SK-N-SH (cell line): ENCODE data around the gene ROPN1B. TPM values are rescaled to one million over a fixed set of nuclear protein-coding genes. Genes with fewer than 3 reads are reported as not detected.

Experiments used
- CTCF ChIA-PET: fragments of 300-600, 350-600 bp; formaldehyde crosslinking; extraction: SDS; loops from one replicate; lab custom pipeline; 2021; lab: Yijun Ruan, JAX
- POLR2A ChIA-PET: fragments of 350-600 bp; sonication (Branson Sonifier 250); formaldehyde crosslinking; extraction: SDS; loops from one replicate; lab custom pipeline; 2020; ENCODE audit warnings: antibody characterized with exemption, inconsistent platforms; lab: Yijun Ruan, JAX
- DNase-seq: peaks from one replicate; pipeline ENCODE4 v3.0.0; 2012
- H2AFZ ChIP-seq: fragments of 200-600 bp; sonication (generic); 2 replicates; pipeline ENCODE4 v1.8.1; 2016; ENCODE audit warnings: antibody characterized with exemption, mild to moderate bottlenecking, low read depth
- H3F3A ChIP-seq: fragments of 200-600 bp; sonication (generic); replicated peaks from 2 replicates; pipeline ENCODE3; 2016; ENCODE audit warnings: antibody characterized with exemption, mild to moderate bottlenecking; ENCODE audit not compliant: insufficient read depth
- H3K27ac ChIP-seq, 2 experiments: fragments of 200-500 bp in 1 of 2; fragments of 200-600 bp in 1 of 2; sonication (Bioruptor generic) in 1 of 2; sonication (generic), shearing (Covaris generic) in 1 of 2; 2 replicates each; pipeline versions ENCODE4 v1.5.1 to v1.6.1; 2014 to 2016; ENCODE audit warnings: low read depth in 2 of 2, inconsistent platforms in 1 of 2, low read length in 1 of 2, mild to moderate bottlenecking in 1 of 2, mixed read lengths in 1 of 2
- H3K27me3 ChIP-seq: fragments of 200-600 bp; sonication (generic), shearing (Covaris generic); 2 replicates; pipeline ENCODE4 v1.6.1; 2016; ENCODE audit warnings: mixed run types; ENCODE audit not compliant: insufficient read depth
- H3K36me3 ChIP-seq, 2 experiments: fragments of 200-500 bp in 1 of 2; fragments of 200-600 bp in 1 of 2; sonication (Bioruptor generic) in 1 of 2; sonication (generic) in 1 of 2; replicated peaks in 1 of 2; 2 replicates each; pipeline versions ENCODE3 to v1.5.1; 2014 to 2016; ENCODE audit warnings: low read length in 1 of 2, mild to moderate bottlenecking in 1 of 2; ENCODE audit not compliant: insufficient read depth in 2 of 2, control insufficient read depth in 1 of 2
- H3K4me1 ChIP-seq, 2 experiments: fragments of 200-500 bp in 1 of 2; fragments of 200-600 bp in 1 of 2; sonication (Bioruptor generic) in 1 of 2; sonication (generic), shearing (Covaris generic) in 1 of 2; 2 replicates each; pipeline versions ENCODE4 v1.5.1 to v1.6.1; 2014 to 2016; ENCODE audit warnings: low read depth in 1 of 2, low read length in 1 of 2, mixed run types in 1 of 2; ENCODE audit not compliant: insufficient read depth in 2 of 2, control insufficient read depth in 1 of 2
- H3K4me2 ChIP-seq: fragments of 200-600 bp; sonication (generic), shearing (Covaris generic); 2 replicates; pipeline ENCODE4 v1.6.1; 2017; ENCODE audit warnings: mixed run types
- H3K4me3 ChIP-seq, 2 experiments: fragments of 200-500 bp in 1 of 2; fragments of 200-600 bp in 1 of 2; sonication (Bioruptor generic) in 1 of 2; sonication (generic), shearing (Covaris generic) in 1 of 2; 2 replicates each; pipeline versions ENCODE4 v1.5.1 to v1.8.1; 2014 to 2016; ENCODE audit warnings: low read depth in 2 of 2, inconsistent platforms in 1 of 2, low read length in 1 of 2, mild to moderate bottlenecking in 1 of 2, mixed read lengths in 1 of 2, moderate library complexity in 1 of 2
- H3K79me2 ChIP-seq: fragments of 200-600 bp; sonication (generic); 2 replicates; pipeline ENCODE4 v1.8.1; 2017; ENCODE audit warnings: mild to moderate bottlenecking; ENCODE audit not compliant: insufficient read depth
- H3K9ac ChIP-seq: fragments of 200-600 bp; sonication (generic); 2 replicates; pipeline ENCODE4 v1.6.1; 2017; ENCODE audit warnings: mixed run types
- H3K9me2 ChIP-seq: fragments of 200-600 bp; sonication (generic); 2 replicates; pipeline ENCODE4 v1.6.1; 2017; ENCODE audit warnings: mixed run types
- H3K9me3 ChIP-seq: fragments of 200-600 bp; sonication (generic); 2 replicates; pipeline ENCODE4 v1.6.1; 2017; ENCODE audit warnings: mixed run types, mild to moderate bottlenecking, moderate library complexity
- H4K20me1 ChIP-seq: fragments of 200-600 bp; sonication (generic); 2 replicates; pipeline ENCODE4 v1.6.1; 2017; ENCODE audit warnings: mild to moderate bottlenecking, mixed run types; ENCODE audit not compliant: insufficient read depth
- CHD2 ChIP-seq: fragments of 150-350 bp; IDR thresholded peaks from 2 replicates; pipeline ENCODE4 v1.6.1; 2018; ENCODE audit warnings: low read length; ENCODE audit not compliant: partially characterized antibody
- CTCF ChIP-seq: fragments of 200-600 bp; sonication (generic); IDR thresholded peaks from 2 replicates; pipeline ENCODE4 v1.6.1; 2017; ENCODE audit warnings: antibody characterized with exemption, mild to moderate bottlenecking, moderate library complexity
- ELF1 ChIP-seq: IDR thresholded peaks from 2 replicates; pipeline ENCODE4 v1.4.0; 2012
- EP300 ChIP-seq, 2 experiments: IDR thresholded peaks; 2 replicates each; pipeline versions ENCODE4 v1.4.0 to v1.6.1; 2012; ENCODE audit warnings: borderline replicate concordance in 1 of 2, low read depth in 1 of 2, low read length in 1 of 2
- FOSL2 ChIP-seq: IDR thresholded peaks from 2 replicates; pipeline ENCODE4 v1.4.0; 2012; ENCODE audit warnings: low read depth, mild to moderate bottlenecking, moderate library complexity, borderline replicate concordance
- FOXM1 ChIP-seq: IDR thresholded peaks from 2 replicates; pipeline ENCODE4 v1.4.0; 2012; ENCODE audit warnings: low read depth, mild to moderate bottlenecking
- JUND ChIP-seq: IDR thresholded peaks from 2 replicates; pipeline ENCODE4 v1.4.0; 2012
- MAX ChIP-seq: IDR thresholded peaks from 2 replicates; pipeline ENCODE4 v1.4.0; 2012; ENCODE audit warnings: low read depth
- NFIC ChIP-seq: IDR thresholded peaks from 2 replicates; pipeline ENCODE4 v1.4.0; 2012; ENCODE audit warnings: borderline replicate concordance
- POLR2AphosphoS5 ChIP-seq: IDR thresholded peaks from 2 replicates; pipeline ENCODE4 v1.6.1; 2012; ENCODE audit warnings: low read depth, low read length
- RAD21 ChIP-seq: IDR thresholded peaks from 2 replicates; pipeline ENCODE4 v1.6.1; 2012; ENCODE audit warnings: mild to moderate bottlenecking, low read length
- SMC3 ChIP-seq: IDR thresholded peaks from 2 replicates; pipeline ENCODE4 v1.6.1; 2012; ENCODE audit warnings: low read depth, low read length, improper control_type of control experiment
- TAF1 ChIP-seq: IDR thresholded peaks from 2 replicates; pipeline ENCODE4 v1.6.1; 2012; ENCODE audit warnings: low read depth, mild to moderate bottlenecking, low read length, moderate library complexity, borderline replicate concordance
- TEAD4 ChIP-seq: IDR thresholded peaks from 2 replicates; pipeline ENCODE4 v1.4.0; 2012; ENCODE audit warnings: mild to moderate bottlenecking, borderline replicate concordance; ENCODE audit not compliant: insufficient read depth
- YY1 ChIP-seq: IDR thresholded peaks from 2 replicates; pipeline ENCODE4 v1.4.0; 2012; ENCODE audit warnings: low read depth, mild to moderate bottlenecking
- WGBS: methylation state at CpG from one replicate; pipeline ENCODE4 v1.1.6; 2017; ENCODE audit warnings: low lambda C conversion rate; 5-methylcytosine and 5-hydroxymethylcytosine counted together
- polyA plus RNA-seq, 3 experiments: library from polyadenylated mRNA; depleted of rRNA; stranded (reverse); fragments of >200 nt; gene quantifications; 2 replicates each; pipeline ENCODE4 v1.2.3, GENCODE V29; 2012

ROPN1B gene
- polyA plus RNA-seq, 1 of the 3 experiments (the other 2 are of a cell fraction): not detected

GRCh38 chr3:126018545-126018944, 49.6 kb downstream of the ROPN1B start (continued):
- no peak for TF ChIP-seq CTCF
- no peak for TF ChIP-seq SMC3
- TF ChIP-seq YY1: no peak

- CTCF ChIA-PET: no interaction called here
- no peak overlapping the region for H2AFZ ChIP-seq
- POLR2A ChIA-PET: no interaction called here
- no peaks in the 10 kb centered on the region for H3K9me2 ChIP-seq
- DNase-seq: no peak
- no peaks in the 10 kb centered on the region for H3K27me3 ChIP-seq
- no peaks in the 10 kb centered on the region for H3F3A ChIP-seq
- peaks cover 0 to 5% of the 10 kb centered on the region in 2 experiments; a peak in 1 of 4 replicates for H3K4me1 ChIP-seq
- WGBS: 89% methylated on average over 7 of the region's 7 CpGs
- no peaks in the 10 kb centered on the region for H3K9me3 ChIP-seq
- no peak overlapping the region for H3K9ac ChIP-seq
- TF ChIP-seq ELF1 (no peak), EP300 (IDR thresholded peaks at IDR 0.05; ENCODE audit: borderline replicate concordance in 1 of 2, low read depth in 1 of 2, low read length in 1 of 2) (no peak), FOXM1 (no peak), MAX (no peak), NFIC (no peak), FOSL2 (no peak), SMC3 (no peak), TEAD4 (no peak), CHD2 (no peak), POLR2AphosphoS5 (no peak)
- no peak overlapping the region for H3K4me3 ChIP-seq
- peaks cover 3% of the 10 kb centered on the region in 2 experiments for H3K36me3 ChIP-seq
- no peak overlapping the region for H3K27ac ChIP-seq
- no peaks in the 10 kb centered on the region for H4K20me1 ChIP-seq
- H3K79me2 ChIP-seq: no peaks in the 10 kb centered on the region
- no peak overlapping the region for H3K4me2 ChIP-seq
Observed at GRCh38 chr3:126018995-126019394, 50.0 kb downstream of the ROPN1B start.

- TF ChIP-seq TAF1: no peak
- TF ChIP-seq FOXM1: no peak
- no peak for TF ChIP-seq RAD21
- no peak for TF ChIP-seq POLR2AphosphoS5
- TF ChIP-seq JUND: no peak
- TF ChIP-seq NFIC: no peak
- TF ChIP-seq YY1: no peak
- TF ChIP-seq, all 33 proteins: peak for 0
- Histone ChIP-seq H3K4me3 (no peak overlapping the region), H4K20me1 (no peaks in the 10 kb centered on the region), H3K36me3 (peaks cover 3% of the 10 kb centered on the region in 2 experiments), H3K9ac (no peak overlapping the region), H2AFZ (no peak overlapping the region), H3K9me3 (no peaks in the 10 kb centered on the region), H3K4me1 (peaks cover 0 to 5% of the 10 kb centered on the region in 2 experiments; a peak in 1 of 4 replicates), H3K27me3 (no peaks in the 10 kb centered on the region), H3K9me2 (no peaks in the 10 kb centered on the region), H3K79me2 (no peaks in the 10 kb centered on the region), H3K27ac (no peak overlapping the region), H3K4me2 (no peak overlapping the region), H3F3A (no peaks in the 10 kb centered on the region)
- ChIA-PET POLR2A (no interaction called here), CTCF (no interaction called here)
- WGBS: 67% methylated on average over 1 of the region's 5 CpGs
- DNase-seq: no peak
Observed at GRCh38 chr3:126019683-126020082, 50.7 kb downstream of the ROPN1B start.
